Measurements from ENCODE around the gene PSMA1. TPM values are rescaled to one million over a fixed set of nuclear protein-coding genes. Genes with fewer than 3 reads are reported as not detected.

The PSMA1 gene
- total RNA-seq, 2 donors from 2014 or later: 68.7 to 135 TPM

GRCh38 chr11:14499560-14500180 is 20.5 kb downstream of the PSMA1 start, which contains the start of gene COPB1:
TSS of gene COPB1 (minus strand) at chr11:14499811. CDS start at chr11:14498928, 883 bp downstream.
- WGBS: under 1% methylated on average over 34 of the region's 37 CpGs
- H3K36me3 ChIP-seq: no peaks in the 10 kb centered on the region
- TF ChIP-seq POLR2AphosphoS5 (IDR thresholded peaks at IDR 0.05) (peak; percentile 94), POLR2A (IDR thresholded peaks at IDR 0.05) (peak; percentile 92)
- TF ChIP-seq, protein P1, sequence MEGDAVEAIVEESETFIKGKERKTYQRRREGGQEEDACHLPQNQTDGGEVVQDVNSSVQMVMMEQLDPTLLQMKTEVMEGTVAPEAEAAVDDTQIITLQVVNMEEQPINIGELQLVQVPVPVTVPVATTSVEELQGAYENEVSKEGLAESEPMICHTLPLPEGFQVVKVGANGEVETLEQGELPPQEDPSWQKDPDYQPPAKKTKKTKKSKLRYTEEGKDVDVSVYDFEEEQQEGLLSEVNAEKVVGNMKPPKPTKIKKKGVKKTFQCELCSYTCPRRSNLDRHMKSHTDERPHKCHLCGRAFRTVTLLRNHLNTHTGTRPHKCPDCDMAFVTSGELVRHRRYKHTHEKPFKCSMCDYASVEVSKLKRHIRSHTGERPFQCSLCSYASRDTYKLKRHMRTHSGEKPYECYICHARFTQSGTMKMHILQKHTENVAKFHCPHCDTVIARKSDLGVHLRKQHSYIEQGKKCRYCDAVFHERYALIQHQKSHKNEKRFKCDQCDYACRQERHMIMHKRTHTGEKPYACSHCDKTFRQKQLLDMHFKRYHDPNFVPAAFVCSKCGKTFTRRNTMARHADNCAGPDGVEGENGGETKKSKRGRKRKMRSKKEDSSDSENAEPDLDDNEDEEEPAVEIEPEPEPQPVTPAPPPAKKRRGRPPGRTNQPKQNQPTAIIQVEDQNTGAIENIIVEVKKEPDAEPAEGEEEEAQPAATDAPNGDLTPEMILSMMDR (IDR thresholded peaks at IDR 0.05): peak in 1 of 4 experiments; percentile 17
- DNase-seq (ENCODE audit: low spot score): peak; percentile 94
- no peaks in the 10 kb centered on the region for H3K27me3 ChIP-seq (replicated peaks; ENCODE audit: insufficient read depth)
- peak within 1 kb of the TSS; percentile 89 to 90 for H3K27ac ChIP-seq
- intact Hi-C loops (cut with DNase I): no loop called here
- no peaks in the 10 kb centered on the region for H3K4me1 ChIP-seq (replicated peaks)
- peak within 1 kb of the TSS; percentile 71 to 88 for H3K4me3 ChIP-seq
- no peaks in the 10 kb centered on the region for H3K9me3 ChIP-seq

DNA sequence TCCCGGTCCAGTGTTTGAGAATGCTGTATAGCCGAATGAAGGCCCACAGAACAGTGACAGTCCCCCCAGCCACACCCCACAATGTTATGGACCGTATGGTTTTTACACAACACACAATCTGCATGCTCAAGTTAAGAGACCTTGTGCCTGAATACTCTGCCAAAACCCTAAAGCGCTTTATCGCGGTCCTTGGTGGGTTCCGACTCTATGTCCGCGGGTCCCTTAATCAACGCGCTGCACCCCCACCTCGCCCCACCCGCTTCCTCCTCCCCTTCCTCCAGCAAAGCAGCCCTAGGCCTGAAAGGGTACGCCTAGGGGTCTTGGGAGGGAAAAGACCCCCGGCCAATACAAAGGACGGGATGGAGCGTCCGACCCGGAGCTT is 21.0 kb downstream of the PSMA1 start:
- H3K27ac ChIP-seq: peak overlapping the region; percentile 89 to 90
- H3K36me3 ChIP-seq: no peaks in the 10 kb centered on the region
- WGBS: 2% methylated on average over 19 of the region's 19 CpGs
- no peaks in the 10 kb centered on the region for H3K4me1 ChIP-seq (replicated peaks)
- TF ChIP-seq POLR2AphosphoS5 (IDR thresholded peaks at IDR 0.05): no peak
- TF ChIP-seq, protein P1 (IDR thresholded peaks at IDR 0.05): no peak
- TF ChIP-seq POLR2A (IDR thresholded peaks at IDR 0.05): no peak
- DNase-seq (ENCODE audit: low spot score): peak; percentile 21
- H3K9me3 ChIP-seq: no peaks in the 10 kb centered on the region
- no peaks in the 10 kb centered on the region for H3K27me3 ChIP-seq (replicated peaks; ENCODE audit: insufficient read depth)
- intact Hi-C loops (cut with DNase I): no loop called here
- H3K4me3 ChIP-seq: peak overlapping the region; percentile 71 to 88

DNA sequence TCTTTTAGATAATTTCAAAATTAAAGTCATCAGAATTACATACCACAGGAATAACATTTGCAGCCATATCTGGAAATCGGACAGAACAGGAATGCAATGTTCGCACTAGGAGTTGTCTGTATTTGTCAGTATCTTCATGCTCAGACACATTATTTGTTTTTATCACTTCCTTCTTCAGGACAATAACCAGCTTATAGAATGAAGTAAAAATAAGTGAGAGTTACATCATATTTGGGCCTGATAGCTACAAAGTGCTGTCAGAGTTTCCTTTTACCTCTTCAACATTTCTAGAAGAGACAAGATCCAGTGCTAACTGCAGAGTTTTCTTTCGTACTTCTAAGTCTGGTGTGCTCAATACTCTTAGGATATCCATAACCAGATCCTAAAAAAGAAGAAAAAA is 39.5 kb downstream of the PSMA1 start:
- 77% methylated on average over 3 of the region's 3 CpGs for WGBS
- Histone ChIP-seq H3K27ac (no peak overlapping the region), H3K36me3 (peaks cover 2 to 6% of the 10 kb centered on the region in 2 donors), H3K9me3 (no peaks in the 10 kb centered on the region), H3K27me3 (replicated peaks; ENCODE audit: insufficient read depth) (no peaks in the 10 kb centered on the region), H3K4me3 (no peak overlapping the region), H3K4me1 (replicated peaks) (no peaks in the 10 kb centered on the region)
- DNase-seq (ENCODE audit: low spot score): no peak
- TF ChIP-seq POLR2AphosphoS5 (IDR thresholded peaks at IDR 0.05): no peak
- TF ChIP-seq, protein P1 (IDR thresholded peaks at IDR 0.05): no peak
- TF ChIP-seq POLR2A (IDR thresholded peaks at IDR 0.05): no peak
- intact Hi-C loops (cut with DNase I): no loop called here

- H3K4me1 ChIP-seq (replicated peaks): no peaks in the 10 kb centered on the region
- intact Hi-C loops (cut with DNase I): no loop called here
- H3K9me3 ChIP-seq: no peaks in the 10 kb centered on the region
- no peak overlapping the region for H3K4me3 ChIP-seq
- DNase-seq (ENCODE audit: low spot score): no peak
- 38% methylated on average over 1 of the region's 1 CpG for WGBS
- TF ChIP-seq POLR2AphosphoS5 (IDR thresholded peaks at IDR 0.05): peak; percentile 46
- TF ChIP-seq, protein P1 (IDR thresholded peaks at IDR 0.05): no peak
- H3K27me3 ChIP-seq (replicated peaks; ENCODE audit: insufficient read depth): no peaks in the 10 kb centered on the region
- H3K27ac ChIP-seq: peak overlapping the region in 1 of 2 donors; percentile 21
- H3K36me3 ChIP-seq: no peaks in the 10 kb centered on the region
Observed at GRCh38 chr11:14471127-14471526, 49.1 kb downstream of the PSMA1 start.

- Histone ChIP-seq H3K4me3 (no peak overlapping the region), H3K36me3 (peaks cover 4 to 6% of the 10 kb centered on the region in 2 donors), H3K27me3 (replicated peaks; ENCODE audit: insufficient read depth) (no peaks in the 10 kb centered on the region), H3K9me3 (no peaks in the 10 kb centered on the region), H3K27ac (no peak overlapping the region), H3K4me1 (replicated peaks) (no peaks in the 10 kb centered on the region)
- TF ChIP-seq POLR2AphosphoS5 (IDR thresholded peaks at IDR 0.05): no peak
- TF ChIP-seq, protein P1 (IDR thresholded peaks at IDR 0.05): no peak
- no peak for TF ChIP-seq POLR2A (IDR thresholded peaks at IDR 0.05)
- DNase-seq (ENCODE audit: low spot score): no peak
- WGBS: 74% methylated on average over 2 of the region's 2 CpGs
- intact Hi-C loops (cut with DNase I): no loop called here
Observed at GRCh38 chr11:14463623-14464022, 56.6 kb downstream of the PSMA1 start.
